Smooth muscle cell (in vitro differentiated cells): ENCODE data around the gene COBLL1. TPM values are rescaled to one million over a fixed set of nuclear protein-coding genes. Genes with fewer than 3 reads are reported as not detected.

Experiments used
- DNase-seq: peaks from one replicate; lab custom pipeline; 2025; ENCODE audit not compliant: unreplicated experiment; lab: John Stamatoyannopoulos, UW
- H2AFZ ChIP-seq: fragments of 200-600 bp; sonication (generic); 2 replicates; pipeline ENCODE4 v1.6.0; 2016; ENCODE audit warnings: antibody characterized with exemption, low read depth, mild to moderate bottlenecking
- H3F3A ChIP-seq: fragments of 200-600 bp; sonication (generic); 2 replicates; pipeline ENCODE4 v1.6.0; 2017; ENCODE audit warnings: antibody characterized with exemption, low read depth
- H3K27ac ChIP-seq: fragments of 200-600 bp; sonication (generic); 2 replicates; pipeline ENCODE4 v1.5.1; 2016; ENCODE audit warnings: low read depth, mild to moderate bottlenecking
- H3K27me3 ChIP-seq: fragments of 200-600 bp; sonication (generic); 2 replicates; pipeline ENCODE4 v1.6.1; 2016; ENCODE audit warnings: low read depth, mild to moderate bottlenecking
- H3K36me3 ChIP-seq: fragments of 200-600 bp; sonication (generic); 2 replicates; pipeline ENCODE4 v1.5.1; 2016; ENCODE audit warnings: low read depth
- H3K4me1 ChIP-seq: fragments of 200-600 bp; sonication (generic); 2 replicates; pipeline ENCODE4 v1.5.1; 2016; ENCODE audit warnings: low read depth
- H3K4me2 ChIP-seq: fragments of 200-600 bp; sonication (generic); 2 replicates; pipeline ENCODE4 v1.6.0; 2016; ENCODE audit warnings: mild to moderate bottlenecking
- H3K4me3 ChIP-seq: fragments of 200-600 bp; sonication (generic); 2 replicates; pipeline ENCODE4 v1.5.1; 2016; ENCODE audit warnings: mild to moderate bottlenecking
- H3K79me2 ChIP-seq: fragments of 200-600 bp; sonication (generic); 2 replicates; pipeline ENCODE4 v1.6.0; 2016; ENCODE audit warnings: low read depth, mild to moderate bottlenecking
- H3K9ac ChIP-seq: fragments of 200-600 bp; sonication (generic); 2 replicates; pipeline ENCODE4 v1.6.0; 2016; ENCODE audit warnings: low read depth
- H3K9me3 ChIP-seq: fragments of 200-600 bp; sonication (generic); replicated peaks from 2 replicates; pipeline ENCODE4 v1.5.1; 2016; ENCODE audit warnings: low read depth
- H4K20me1 ChIP-seq: fragments of 200-600 bp; sonication (generic); 2 replicates; pipeline ENCODE4 v1.6.0; 2016; ENCODE audit warnings: low read depth
- WGBS: methylation state at CpG from one replicate; pipeline ENCODE4 v1.1.7; 2016; ENCODE audit warnings: low lambda C conversion rate; 5-methylcytosine and 5-hydroxymethylcytosine counted together
- polyA plus RNA-seq: library from polyadenylated mRNA; unstranded; fragments of >200 nt; fragmentation: Nextera tagmentation; extraction: Ambion mirVana; gene quantifications from 2 replicates; pipeline ENCODE4 v1.2.1, GENCODE V29; 2016
- total RNA-seq: library from RNA; depleted of rRNA; stranded (reverse); fragments of >200 nt; gene quantifications from 2 replicates; pipeline ENCODE4 v1.2.3, GENCODE V29; 2014
- TF ChIP-seq, protein P1 (sequence below): fragments of 200-600 bp; sonication (generic); IDR thresholded peaks from 2 replicates; pipeline ENCODE4 v1.5.1; 2017; ENCODE audit warnings: borderline replicate concordance, mild to moderate bottlenecking, antibody characterized with exemption; ENCODE audit not compliant: insufficient read depth, poor library complexity, severe bottlenecking

The COBLL1 gene
- total and polyA plus RNA-seq, 2 experiments from 2014 or later, result 5.2 to 17.4 TPM

DNA sequence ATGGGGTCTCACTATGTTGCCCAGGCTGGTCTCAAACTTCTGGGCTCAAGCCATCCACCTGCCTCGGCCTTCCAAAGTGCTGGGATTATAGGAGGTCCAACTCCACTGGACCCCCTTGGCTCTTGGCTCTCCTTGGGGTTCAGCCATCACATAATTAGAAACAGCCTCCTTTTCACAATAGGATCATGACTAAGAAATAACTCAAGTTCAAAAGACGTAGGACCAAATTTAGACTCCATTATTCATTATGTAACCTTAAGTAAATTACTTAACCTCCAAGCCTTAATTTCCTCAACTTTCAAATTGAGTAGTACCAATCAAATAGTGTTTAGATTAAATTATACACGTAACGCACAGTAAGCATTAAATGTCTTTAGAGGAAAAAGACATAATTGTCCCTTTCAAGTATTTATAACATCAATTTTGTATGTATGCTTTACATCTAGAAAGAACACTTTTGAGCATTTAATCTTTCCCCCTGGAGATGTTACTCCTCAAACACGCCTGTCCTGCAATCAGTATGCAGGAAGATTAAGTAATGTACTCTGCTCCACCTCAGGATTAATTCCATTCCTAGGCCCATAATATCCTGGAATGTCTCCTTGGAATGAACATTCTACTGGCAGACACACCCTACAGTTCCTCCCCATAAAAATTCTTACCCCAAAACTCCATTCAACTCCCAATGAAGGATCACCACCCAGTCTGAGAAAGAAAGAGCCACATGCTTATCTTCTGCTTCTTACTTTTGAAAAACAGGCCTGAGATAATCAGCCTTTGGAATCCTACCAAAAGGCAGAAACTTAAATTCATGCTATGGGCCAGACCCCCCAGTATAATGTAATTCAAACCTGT lies 49.1 kb downstream of the COBLL1 start:
- no peaks in the 10 kb centered on the region for H4K20me1 ChIP-seq
- H3K27ac ChIP-seq, result no peak overlapping the region
- H3F3A ChIP-seq, result no peaks in the 10 kb centered on the region
- H3K4me1 ChIP-seq, result peaks cover 5% of the 10 kb centered on the region
- peaks cover 8% of the 10 kb centered on the region for H3K79me2 ChIP-seq
- no peaks in the 10 kb centered on the region for H3K36me3 ChIP-seq
- DNase-seq, result no peak
- H3K4me3 ChIP-seq, result no peak overlapping the region
- 89% methylated on average over 5 of the region's 5 CpGs for WGBS
- no peaks in the 10 kb centered on the region for H3K9me3 ChIP-seq
- H3K9ac ChIP-seq, result no peak overlapping the region
- no peaks in the 10 kb centered on the region for H3K27me3 ChIP-seq
- H2AFZ ChIP-seq, result no peak overlapping the region
- TF ChIP-seq, protein P1, sequence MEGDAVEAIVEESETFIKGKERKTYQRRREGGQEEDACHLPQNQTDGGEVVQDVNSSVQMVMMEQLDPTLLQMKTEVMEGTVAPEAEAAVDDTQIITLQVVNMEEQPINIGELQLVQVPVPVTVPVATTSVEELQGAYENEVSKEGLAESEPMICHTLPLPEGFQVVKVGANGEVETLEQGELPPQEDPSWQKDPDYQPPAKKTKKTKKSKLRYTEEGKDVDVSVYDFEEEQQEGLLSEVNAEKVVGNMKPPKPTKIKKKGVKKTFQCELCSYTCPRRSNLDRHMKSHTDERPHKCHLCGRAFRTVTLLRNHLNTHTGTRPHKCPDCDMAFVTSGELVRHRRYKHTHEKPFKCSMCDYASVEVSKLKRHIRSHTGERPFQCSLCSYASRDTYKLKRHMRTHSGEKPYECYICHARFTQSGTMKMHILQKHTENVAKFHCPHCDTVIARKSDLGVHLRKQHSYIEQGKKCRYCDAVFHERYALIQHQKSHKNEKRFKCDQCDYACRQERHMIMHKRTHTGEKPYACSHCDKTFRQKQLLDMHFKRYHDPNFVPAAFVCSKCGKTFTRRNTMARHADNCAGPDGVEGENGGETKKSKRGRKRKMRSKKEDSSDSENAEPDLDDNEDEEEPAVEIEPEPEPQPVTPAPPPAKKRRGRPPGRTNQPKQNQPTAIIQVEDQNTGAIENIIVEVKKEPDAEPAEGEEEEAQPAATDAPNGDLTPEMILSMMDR, result no peak
- H3K4me2 ChIP-seq, result no peak overlapping the region

DNA sequence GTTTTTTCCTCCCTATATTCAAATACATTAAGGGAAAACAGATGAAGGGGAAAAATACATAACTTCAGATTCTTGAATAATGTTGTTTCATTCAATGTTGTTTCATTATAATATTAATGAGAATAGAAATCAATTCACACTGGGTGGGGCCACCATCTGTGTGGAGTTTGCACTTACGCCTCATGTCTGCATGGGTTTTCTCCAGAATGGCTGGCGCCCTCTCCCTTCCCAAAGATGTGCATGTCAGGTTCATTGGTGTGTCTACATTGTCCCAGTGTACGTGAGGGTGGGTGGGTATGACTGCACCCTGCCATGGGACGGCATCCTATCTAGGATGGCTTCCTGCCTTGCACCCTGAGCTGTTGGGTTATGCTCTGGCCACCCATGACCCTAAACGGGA lies 51.7 kb downstream of the COBLL1 start:
- no peaks in the 10 kb centered on the region for H3K36me3 ChIP-seq
- no peak overlapping the region for H3K9ac ChIP-seq
- H3K27me3 ChIP-seq, result no peaks in the 10 kb centered on the region
- H3K9me3 ChIP-seq, result no peaks in the 10 kb centered on the region
- H3F3A ChIP-seq, result no peaks in the 10 kb centered on the region
- H2AFZ ChIP-seq, result no peak overlapping the region
- no peaks in the 10 kb centered on the region for H3K79me2 ChIP-seq
- TF ChIP-seq, protein P1, result no peak
- H3K4me2 ChIP-seq, result no peak overlapping the region
- H3K27ac ChIP-seq, result no peak overlapping the region
- DNase-seq, result no peak
- WGBS, result 95% methylated on average over 5 of the region's 5 CpGs
- no peaks in the 10 kb centered on the region for H4K20me1 ChIP-seq
- H3K4me1 ChIP-seq, result peaks cover 13% of the 10 kb centered on the region
- no peak overlapping the region for H3K4me3 ChIP-seq

DNA sequence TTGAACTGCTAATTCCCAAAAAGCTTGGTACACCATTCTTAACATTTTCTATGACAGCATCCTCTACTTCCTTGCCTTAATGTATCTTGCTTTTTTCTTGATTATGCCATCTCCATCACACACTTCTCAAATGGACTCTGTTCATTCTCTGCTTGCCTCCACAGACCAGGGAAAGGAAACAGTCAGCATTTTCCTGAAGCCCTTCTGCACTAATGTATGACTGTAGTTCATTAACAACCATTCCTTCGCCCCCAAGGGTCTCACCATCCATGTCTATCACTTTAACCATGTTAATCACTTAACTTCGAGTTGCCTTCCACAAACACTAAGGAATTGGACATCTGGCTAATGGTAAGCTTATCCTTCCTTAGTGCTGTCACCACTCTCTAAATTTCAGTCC lies 54.8 kb downstream of the COBLL1 start:
- Histone ChIP-seq H4K20me1 (no peaks in the 10 kb centered on the region), H3K79me2 (no peaks in the 10 kb centered on the region), H3K4me2 (no peak overlapping the region), H3K4me3 (no peak overlapping the region), H2AFZ (no peak overlapping the region), H3K9me3 (no peaks in the 10 kb centered on the region), H3K27ac (no peak overlapping the region), H3K4me1 (peaks cover 16% of the 10 kb centered on the region), H3F3A (no peaks in the 10 kb centered on the region), H3K36me3 (no peaks in the 10 kb centered on the region), H3K27me3 (no peaks in the 10 kb centered on the region), H3K9ac (no peak overlapping the region)
- TF ChIP-seq, protein P1, result no peak
- DNase-seq, result no peak
- 51% methylated on average over 2 of the region's 2 CpGs for WGBS

DNA sequence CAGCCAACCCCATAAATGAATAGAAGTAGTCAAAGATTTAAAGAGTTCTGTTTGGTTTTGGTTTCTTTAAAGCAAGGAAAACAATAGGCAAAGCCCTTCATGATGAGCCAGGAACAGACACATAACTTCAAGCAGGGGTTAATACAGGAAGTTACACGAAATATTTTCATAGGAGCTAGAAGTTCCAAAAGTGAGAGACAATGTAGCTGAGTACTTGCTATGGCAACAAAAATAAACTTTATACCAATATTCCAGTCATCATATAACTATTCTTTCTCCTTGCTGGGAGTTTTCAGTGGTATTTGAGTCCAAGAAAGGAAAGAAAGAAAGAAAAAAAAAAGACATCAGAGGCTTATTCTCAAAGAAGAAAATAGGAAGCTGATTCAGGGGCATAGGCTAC lies 56.2 kb downstream of the COBLL1 start:
- Histone ChIP-seq H2AFZ (no peak overlapping the region), H3K27me3 (no peaks in the 10 kb centered on the region), H3K4me2 (no peak overlapping the region), H3K36me3 (no peaks in the 10 kb centered on the region), H3K4me3 (no peak overlapping the region), H4K20me1 (no peaks in the 10 kb centered on the region), H3K27ac (no peak overlapping the region), H3K9ac (no peak overlapping the region), H3K79me2 (no peaks in the 10 kb centered on the region), H3F3A (no peaks in the 10 kb centered on the region), H3K9me3 (no peaks in the 10 kb centered on the region), H3K4me1 (peaks cover 16% of the 10 kb centered on the region)
- no peak for DNase-seq
- TF ChIP-seq, protein P1, result no peak
- WGBS, result 78% methylated on average over 1 of the region's 1 CpG
